Astrocyte of the cerebellum (primary cell): ENCODE data around the gene PSEN1.
"Not testable (repeated sequence)": the region's sequence is repeated elsewhere in the genome, so short reads cannot be mapped to it uniquely, and the experiment has no call there.

Experiments
- DNase-seq: peaks from one replicate; pipeline ENCODE4 v3.0.0-alpha.2; 2011; ENCODE audit warnings: low read depth
- H3K4me3 ChIP-seq: 2 replicates; pipeline ENCODE4 v1.5.1; 2011; ENCODE audit warnings: mild to moderate bottlenecking, low read depth, low read length, moderate library complexity
- CTCF ChIP-seq: IDR thresholded peaks from 2 replicates; pipeline ENCODE4 v1.5.1; 2012; ENCODE audit warnings: low read length, low read depth, moderate library complexity, mild to moderate bottlenecking; ENCODE audit errors: missing control alignments
- in situ Hi-C: cut with HindIII; loops from 2 replicates; pipeline ENCODE4 v1.10.0; 2017; ENCODE audit warnings: low sequenced_read_pairs

PSEN1 gene

GRCh38 chr14:73189651-73190050 lies 53.3 kb downstream of the PSEN1 start:
- no peak for DNase-seq
- no peak for TF ChIP-seq CTCF
- H3K4me3 ChIP-seq = no peak overlapping the region
- in situ Hi-C loops = loop anchor here (10.0 kb wide), 2 partner anchors 85 to 275 kb away; no protein-coding TSS in a partner anchor

- TF ChIP-seq CTCF = no peak
- in situ Hi-C loops = no loop called here
- H3K4me3 ChIP-seq = no peak overlapping the region
- no peak for DNase-seq
Measured at GRCh38 chr14:73191441-73191840, 55.1 kb downstream of the PSEN1 start.

GRCh38 chr14:73194306-73194705 lies 58.0 kb downstream of the PSEN1 start:
- in situ Hi-C loops, H3K4me3 ChIP-seq, DNase-seq: not testable (repeated sequence)

- no peak overlapping the region for H3K4me3 ChIP-seq
- in situ Hi-C loops = no loop called here
- no peak for DNase-seq
- TF ChIP-seq CTCF = no peak
Measured at GRCh38 chr14:73198253-73198652, 61.9 kb downstream of the PSEN1 start.

- no peak for TF ChIP-seq CTCF
- H3K4me3 ChIP-seq = no peak overlapping the region
- in situ Hi-C loops = no loop called here
- no peak for DNase-seq
Measured at GRCh38 chr14:73203527-73203926, 67.2 kb downstream of the PSEN1 start.

GRCh38 chr14:73207615-73208014 lies 71.3 kb downstream of the PSEN1 start:
- no peak overlapping the region for H3K4me3 ChIP-seq
- TF ChIP-seq CTCF = no peak
- in situ Hi-C loops = no loop called here
- DNase-seq = no peak

GRCh38 chr14:73208390-73208789 lies 72.1 kb downstream of the PSEN1 start:
- in situ Hi-C loops = no loop called here
- no peak for DNase-seq

More at GRCh38 chr14:73208390-73208789, 72.1 kb downstream of the PSEN1 start:
- H3K4me3 ChIP-seq = no peak overlapping the region
- no peak for TF ChIP-seq CTCF
